GM04504 (cell line): Measurements from ENCODE around the gene MYO3B.
"Not testable (repeated sequence)": the region's sequence is repeated elsewhere in the genome, so short reads cannot be mapped to it uniquely, and the experiment has no call there.

ENCODE experiments used
- DNase-seq: peaks from one replicate; pipeline ENCODE4 v3.0.0-alpha.2; 2012; ENCODE audit warnings: low read depth

The MYO3B gene

DNA sequence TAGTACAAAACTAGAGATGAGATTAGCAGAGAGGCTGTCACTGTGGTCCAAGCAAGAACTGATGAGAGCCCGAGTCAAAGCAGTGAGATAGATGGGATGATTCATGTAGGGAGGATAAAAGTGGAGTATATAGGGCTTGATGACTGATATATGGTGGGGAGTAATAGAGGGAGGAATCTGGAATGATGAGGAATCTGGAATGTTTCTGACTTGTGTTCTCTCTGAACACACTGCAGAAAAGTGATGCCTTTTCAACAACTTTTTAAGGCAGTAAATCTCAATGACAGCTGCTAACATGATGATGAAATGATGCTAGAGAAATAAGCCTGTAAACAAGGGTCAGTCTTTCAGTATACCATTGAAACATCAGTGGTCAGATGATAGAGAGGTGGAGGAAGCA is 393.7 kb downstream of the MYO3B start:
- no peak for DNase-seq

DNA sequence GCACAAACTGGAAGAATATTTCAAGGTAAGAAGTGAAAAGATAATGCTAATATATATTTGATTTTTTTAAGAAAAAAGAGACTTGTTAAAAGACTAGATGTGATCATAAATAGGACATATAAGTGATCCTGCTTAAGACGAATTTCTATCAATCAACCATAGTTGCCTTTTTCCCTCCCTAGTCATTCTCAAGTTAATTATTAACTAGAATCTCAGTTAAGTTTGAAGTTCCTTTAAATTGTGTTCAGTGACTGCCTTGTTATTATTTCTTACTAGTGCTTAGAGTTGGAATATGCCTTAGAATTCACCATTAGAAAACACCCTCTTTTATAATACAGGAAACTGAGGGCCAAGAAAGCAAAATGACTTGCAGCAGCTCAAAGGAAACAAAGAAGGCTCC is 395.7 kb downstream of the MYO3B start:
- DNase-seq: no peak

DNA sequence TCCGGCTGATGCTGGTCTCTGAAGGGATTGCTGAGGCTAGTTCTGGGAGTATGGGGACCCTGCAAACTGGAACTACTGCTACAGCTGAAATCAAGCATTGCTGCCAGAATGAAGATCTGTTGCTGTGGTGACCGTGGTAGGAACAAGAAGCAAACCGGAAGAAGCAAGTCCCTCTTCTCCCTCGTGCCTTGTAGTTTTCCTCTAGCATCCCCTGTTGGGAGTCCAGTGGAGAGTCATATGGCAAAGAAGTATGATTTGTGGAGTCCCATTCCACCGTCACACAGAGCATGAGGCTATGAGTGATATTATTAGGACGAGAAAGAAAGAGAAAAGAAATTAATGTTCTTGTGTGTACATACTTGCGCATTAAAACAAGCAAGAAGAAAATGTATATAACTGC is 398.3 kb downstream of the MYO3B start:
- no peak for DNase-seq

DNA sequence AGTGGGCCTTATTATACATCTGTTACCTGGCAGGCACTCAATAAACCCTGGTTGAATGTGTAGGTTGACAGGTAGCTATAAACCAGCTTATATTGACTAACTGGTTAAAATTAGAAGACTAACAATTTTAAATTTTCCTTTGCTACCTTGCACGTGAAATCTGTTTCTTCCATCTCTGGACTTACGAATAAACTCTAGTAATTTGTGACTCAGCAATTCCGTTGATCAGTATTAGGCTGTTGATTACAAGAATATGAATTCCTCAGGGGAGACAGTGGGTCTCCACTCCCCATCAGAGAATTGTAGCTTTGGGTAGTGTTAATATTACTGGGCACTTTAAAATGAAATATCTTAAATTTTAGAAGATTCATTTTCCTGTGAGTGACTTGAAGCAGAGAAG is 399.4 kb downstream of the MYO3B start:
- DNase-seq: no peak

DNA sequence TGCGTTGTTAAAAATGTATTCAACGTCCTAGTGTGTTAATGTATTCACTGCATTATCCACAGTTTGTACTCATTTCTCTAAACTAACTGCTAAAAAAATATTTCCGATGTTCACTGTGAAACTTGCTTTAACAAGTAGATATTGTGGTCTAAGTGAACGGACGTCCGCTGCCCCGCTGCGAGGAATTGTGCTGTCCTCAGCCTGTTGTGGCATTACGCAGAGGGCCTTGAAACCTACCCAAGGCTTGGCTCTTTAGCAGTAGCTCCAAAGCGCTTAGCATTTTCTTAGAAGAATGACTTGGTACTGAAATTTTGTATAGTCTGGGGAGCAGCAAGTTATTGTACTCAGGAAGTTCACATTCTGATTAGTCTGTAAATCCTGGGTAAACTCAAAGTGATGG is 400.7 kb downstream of the MYO3B start:
- no peak for DNase-seq

DNA sequence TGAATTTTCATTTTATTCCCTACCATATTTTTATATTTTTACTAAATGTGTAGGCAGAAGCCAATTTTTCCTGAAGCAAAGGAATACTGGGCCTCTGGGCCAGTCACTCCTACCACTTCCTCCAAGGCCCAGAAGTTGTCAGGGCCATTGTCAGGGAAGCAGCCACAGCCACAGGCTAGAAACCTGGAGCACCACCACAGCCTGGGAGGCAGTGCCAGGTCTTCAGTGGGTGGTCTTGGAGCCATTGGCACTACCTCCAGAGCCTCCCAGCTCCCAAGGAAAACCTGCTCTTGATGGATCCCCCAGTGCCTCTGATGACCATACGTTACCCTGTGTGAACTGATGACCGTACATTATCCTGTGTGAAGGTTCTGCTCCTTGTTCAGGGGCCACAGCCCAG is 401.6 kb downstream of the MYO3B start:
- DNase-seq: no peak

DNA sequence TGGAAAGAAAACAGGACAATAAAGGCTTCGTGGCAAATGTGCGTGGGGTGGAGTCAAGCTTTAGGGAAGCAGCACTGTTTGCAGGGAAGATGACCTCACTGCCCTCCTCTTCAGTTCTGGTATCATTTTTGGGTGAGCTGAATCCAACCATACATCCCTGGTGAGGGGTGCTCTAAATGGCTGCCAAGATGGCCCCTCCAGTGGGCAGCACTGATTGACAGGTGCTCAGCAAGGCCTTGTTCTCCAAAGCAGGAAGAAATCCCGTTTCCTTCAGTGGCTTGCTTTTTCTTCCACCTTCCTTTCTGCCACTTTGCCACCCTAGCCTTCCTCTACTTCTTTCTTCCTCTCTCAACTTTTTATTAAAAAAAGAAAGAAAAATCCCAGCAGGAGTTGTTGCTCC is 404.4 kb downstream of the MYO3B start:
- DNase-seq: no peak

DNA sequence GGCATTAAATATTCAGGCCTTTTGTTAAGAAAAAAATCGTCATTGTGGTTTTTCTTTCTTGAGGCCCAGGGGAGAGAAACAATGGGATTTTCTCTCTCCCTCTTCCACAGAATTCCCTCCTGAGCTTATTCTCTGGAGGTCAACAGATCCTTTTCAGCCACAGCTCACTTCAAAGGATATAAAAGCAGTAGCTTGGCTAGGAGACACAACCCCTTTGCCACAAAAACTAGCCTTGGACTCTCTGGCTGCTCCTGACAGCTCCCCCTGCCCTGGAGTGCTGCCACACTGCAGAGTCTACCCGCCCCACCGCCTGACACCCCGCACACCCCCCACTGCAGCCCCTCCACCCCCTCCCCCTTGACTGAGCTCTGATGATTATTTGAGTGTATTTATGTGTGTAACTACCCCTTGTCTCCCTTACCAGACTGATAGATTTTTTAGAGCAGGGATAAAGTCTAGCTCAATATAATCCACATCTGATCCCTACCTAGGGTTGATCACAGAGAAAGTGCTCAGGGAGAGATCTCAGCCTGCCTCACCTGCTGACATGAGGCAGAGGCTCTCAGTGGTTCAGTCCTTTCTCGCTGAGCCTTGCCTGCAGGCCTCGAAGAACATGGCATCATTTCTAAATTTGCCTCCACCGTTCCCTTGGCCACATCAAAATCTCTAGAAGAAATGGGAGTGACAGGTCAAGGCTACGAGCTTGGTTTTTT is 405.0 kb downstream of the MYO3B start:
- no peak for DNase-seq

DNA sequence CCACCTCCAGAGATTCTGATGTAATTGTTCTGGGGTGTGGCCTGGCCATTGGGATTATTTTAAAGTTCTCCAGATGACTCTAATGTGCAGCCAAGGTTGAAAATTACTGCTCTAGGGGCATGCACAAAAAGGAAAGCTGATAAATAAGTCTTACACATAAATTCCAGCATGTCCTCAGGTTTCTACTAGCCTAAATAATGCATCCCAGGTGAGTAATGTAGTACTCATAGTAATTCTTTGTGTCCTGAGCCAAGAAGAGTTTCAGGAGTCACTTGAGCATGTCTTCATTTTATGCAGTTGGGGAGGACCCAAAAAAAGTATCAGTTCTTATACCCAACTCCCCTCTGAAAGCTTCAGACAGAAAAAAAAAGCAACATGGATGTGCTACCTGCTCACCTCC is 407.1 kb downstream of the MYO3B start:
- no peak for DNase-seq

DNA sequence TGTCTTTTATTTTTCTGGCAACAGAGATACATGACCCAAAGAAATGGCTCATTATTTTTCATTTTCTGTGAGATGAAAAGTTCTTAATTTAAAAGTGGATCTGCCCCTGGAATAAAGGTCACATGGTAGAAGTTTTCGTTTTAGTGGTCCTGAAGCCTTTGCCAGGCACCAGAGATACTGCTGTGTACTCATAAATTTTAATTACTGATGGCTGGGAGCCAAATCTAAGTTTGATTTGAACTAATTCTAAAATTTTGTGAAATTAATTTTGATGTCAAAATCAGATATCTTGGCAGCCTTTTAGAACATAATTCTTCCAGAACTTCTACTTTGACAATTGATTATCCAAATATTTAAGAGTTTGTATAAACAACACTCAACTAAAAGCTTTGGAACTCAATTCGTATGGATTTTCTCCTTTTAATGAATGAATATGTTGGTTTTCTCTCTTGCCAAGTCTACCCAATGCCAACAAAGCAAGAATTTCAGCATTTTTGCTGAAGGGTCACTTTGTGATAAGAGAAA is 408.7 kb downstream of the MYO3B start:
- no peak for DNase-seq

DNA sequence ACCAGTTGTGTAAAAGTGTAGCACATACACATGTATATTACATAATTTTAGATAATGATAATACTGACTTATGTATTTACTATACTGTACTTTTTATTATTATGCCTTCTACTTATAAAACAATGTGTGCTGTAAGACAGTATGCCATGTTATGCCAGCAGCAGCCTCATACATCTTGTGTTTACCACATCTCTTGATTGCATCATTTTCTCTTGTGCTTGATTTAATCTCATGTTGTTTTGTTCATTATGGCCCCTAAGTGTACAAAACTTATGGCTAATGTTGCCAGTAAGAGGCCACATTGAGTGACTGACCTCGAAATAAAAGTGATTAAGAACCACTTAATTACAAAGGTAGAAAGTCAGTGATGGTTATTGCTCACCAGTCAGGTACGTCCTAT is 409.2 kb downstream of the MYO3B start:
- no peak for DNase-seq

DNA sequence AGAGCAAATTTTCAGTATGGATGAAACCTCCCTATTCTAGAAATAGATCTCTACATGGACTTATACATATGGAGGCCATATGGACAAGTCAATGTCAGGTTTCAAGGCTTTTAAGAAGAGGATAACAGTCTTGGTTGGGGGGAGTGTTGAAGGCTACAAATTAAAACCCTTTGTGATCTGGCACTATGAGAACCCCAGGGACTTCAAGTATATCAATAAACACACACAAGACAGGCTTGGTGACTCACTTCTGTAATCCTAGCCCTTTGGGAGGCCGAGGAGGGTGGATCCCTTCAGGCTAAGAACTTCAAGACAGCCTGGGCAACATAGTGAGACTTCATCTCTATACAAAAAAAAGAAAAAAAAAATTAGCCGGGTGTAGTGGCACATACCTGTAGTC is 410.0 kb downstream of the MYO3B start:
- DNase-seq: no peak

DNA sequence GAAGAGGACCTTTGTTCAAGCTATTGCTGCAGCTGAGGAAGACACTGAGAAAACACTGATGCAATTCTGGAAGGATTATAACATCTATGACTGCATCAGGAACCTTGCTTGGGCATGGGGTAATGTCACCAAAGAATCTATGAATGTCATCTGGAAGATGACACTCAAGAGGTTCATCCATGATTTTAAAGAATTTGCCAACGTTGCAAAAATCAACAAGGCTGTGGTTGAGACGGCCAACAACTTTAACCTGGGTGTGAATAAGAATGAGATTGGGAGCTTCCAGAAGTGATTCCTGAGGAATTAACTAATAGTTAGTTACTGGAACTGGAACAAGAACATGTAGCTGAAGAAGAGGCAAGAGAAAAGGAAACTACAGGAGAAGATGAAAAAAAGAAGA is 410.8 kb downstream of the MYO3B start:
- no peak for DNase-seq

DNA sequence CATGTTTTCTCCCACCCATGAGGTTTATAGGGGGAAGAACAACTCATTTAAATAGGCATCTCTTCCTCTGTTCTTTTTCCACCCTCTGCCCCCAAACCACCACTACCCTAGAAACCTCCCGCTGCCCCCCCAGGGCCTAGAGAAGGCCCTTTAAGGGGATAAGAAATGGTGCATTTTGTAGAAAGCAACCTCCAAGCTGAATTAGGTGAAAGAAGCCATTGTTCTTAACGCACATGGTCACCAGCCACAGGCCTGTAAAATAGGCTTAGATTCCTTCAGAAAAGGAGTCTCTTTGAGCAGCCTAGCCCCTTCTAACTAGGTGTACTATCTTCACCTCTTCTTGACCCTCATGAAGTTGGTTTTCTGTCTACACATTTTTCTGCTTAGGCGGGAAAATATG is 418.6 kb downstream of the MYO3B start:
- no peak for DNase-seq

DNA sequence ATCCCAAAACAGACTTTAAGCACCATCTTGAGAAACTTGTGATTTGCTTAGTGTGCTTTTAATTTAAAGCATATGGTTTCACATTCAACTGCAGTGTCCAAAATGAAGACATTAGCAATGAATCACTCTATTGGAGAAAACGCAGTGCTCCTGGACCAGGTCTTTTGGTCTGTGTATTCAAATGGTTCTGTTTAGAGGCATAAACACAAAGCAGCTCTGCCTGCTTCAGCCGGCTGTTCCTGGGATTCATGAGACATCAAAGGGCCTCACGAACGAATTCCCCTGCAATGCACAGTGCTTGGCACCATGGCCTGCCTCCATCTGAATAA is 420.1 kb downstream of the MYO3B start:
- DNase-seq: no peak

DNA sequence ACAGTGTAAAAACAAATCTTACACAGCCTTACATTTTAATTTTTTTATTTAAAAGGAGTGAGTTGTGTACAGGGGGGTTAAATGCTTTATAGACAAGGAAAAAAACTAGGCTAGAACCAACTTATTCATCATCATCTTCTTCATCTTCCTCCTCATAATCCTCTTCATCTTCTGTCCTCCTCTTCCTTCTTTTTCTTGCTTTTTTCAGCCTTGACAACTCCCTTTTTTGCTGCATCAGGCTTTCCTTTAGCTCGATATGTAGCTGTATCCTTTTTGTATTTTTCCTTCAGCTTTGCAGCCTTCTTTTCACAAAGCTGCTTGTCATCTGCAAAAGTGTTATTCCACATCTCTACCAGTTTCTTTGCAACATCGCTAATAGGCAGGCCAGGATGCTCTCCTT is 423.5 kb downstream of the MYO3B start:
- no peak for DNase-seq

DNA sequence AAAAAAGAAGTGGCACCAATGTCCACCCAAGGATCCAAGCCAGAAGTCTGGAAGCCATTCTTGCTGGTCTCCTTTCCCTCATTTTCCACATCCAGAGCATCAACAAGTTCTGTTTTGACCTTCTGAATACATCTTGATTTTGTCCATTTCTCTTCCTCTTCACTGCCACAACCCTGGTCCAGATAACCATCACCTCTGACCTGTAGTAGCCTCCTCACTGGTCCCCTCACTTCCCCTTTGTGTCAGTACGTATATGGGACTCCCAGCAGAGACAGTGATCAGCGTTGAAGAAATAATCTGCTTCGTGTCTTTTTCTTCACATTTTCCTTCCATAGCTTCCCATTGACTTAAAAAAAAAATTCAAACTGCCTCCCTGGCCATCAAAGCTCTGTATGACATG is 427.9 kb downstream of the MYO3B start:
- no peak for DNase-seq

DNA sequence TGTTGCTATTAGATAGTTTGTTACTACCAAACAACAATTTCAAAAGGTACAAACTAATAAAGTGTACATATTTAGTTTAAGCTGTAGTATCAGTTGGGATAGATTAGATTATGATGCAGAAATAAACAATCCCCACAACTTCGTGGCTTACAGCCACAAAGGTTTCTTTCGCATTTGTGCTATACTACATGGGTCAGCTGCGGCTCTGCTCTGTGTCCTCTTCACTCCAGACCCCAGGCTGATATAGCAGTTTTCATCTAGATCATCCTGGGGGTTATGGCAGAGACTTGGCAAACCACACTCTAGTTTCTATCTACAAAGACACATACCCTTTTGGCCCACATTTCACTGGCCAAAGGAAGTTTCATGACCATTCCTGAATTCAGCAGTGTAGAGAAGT is 429.2 kb downstream of the MYO3B start:
- no peak for DNase-seq

DNA sequence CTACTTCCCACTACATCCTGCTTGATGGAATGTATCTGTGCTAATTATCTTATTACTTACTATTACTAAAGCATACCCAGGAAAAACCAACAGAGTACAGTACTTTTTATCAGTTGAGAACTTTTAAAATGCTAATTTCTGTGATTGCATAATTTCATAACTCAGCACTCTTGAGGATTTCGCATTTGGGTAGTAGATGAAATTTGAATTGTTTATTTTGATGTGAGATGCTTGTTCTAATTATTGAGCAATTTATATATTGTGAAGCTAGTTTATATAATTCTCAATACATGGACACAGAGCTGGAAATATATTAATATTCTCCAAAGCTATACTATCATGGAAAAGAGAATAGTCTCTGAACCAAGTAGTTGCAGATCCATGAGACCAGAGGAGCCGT is 432.7 kb downstream of the MYO3B start:
- no peak for DNase-seq

DNA sequence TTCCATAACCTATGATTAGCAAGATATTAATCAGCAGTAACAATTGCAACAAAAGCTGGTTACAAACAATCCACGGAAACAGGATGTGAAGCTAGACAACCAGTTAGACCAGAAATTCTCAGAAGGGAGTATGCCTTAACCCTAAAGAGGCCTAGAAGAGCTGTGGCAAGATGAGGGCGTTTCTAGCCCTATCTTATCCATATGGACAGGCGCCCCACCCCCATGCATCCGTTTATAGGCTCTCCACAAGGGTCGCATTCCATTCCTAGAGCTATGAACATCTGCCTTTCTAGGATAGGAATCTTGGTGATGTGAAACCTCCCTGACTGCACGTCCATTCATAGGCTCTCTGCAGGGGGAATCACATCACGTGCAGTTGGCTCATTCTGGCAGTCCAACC is 441.0 kb downstream of the MYO3B start:
- not testable (repeated sequence) for DNase-seq

DNA sequence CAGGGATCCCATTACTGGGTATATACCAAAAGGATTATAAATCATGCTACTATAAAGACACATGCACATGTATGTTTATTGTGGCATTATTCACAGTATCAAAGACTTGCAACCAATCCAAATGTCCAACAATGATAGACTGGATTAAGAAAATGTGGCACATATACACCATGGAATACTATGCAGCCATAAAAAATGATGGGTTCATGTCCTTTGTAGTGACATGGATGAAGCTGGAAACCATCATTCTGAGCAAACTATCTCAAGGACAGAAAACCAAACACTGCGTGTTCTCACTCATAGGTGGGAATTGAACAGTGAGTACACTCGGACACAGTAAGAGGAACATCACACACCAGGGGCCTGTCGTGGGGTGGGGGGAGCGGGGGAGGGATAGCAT is 457.1 kb downstream of the MYO3B start:
- DNase-seq: not testable (repeated sequence)

DNA sequence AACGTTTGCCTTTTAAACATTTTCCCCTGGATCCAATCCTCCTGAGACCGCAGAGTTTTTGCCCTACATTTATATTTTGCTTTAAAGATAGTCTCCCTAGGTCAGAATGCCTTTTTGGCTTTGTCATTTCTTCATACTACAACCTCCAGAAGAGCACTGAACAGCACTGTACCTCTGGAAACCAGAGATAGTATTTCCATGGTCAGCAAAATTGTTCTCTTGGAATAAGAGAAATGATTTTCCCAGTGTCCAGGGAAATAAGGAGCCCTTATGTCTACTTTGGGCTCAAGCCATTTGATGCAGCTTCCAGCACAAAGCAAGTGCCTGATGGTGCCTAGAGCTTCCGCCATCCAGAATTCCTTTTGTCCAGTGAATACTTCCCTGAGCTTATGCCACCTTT is 461.7 kb downstream of the MYO3B start:
- no peak for DNase-seq

DNA sequence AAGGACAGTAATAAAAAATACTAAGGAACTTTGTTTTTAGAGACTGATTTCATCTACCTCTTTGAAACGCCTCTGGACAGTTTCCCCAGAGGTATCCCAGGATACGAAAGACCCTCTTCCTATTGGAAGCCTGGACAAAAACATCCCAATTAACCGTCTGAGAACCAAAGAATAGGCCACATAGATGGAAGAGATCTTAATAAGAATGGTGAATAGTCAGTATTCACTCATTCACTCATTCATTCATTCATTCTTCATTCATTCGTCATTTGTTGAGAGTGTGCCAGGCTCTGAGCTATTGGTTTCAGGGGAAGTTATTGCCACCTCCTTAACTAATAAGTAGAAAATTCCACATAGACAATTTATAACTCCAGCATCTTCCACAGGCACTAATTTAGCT is 464.0 kb downstream of the MYO3B start:
- DNase-seq: no peak

DNA sequence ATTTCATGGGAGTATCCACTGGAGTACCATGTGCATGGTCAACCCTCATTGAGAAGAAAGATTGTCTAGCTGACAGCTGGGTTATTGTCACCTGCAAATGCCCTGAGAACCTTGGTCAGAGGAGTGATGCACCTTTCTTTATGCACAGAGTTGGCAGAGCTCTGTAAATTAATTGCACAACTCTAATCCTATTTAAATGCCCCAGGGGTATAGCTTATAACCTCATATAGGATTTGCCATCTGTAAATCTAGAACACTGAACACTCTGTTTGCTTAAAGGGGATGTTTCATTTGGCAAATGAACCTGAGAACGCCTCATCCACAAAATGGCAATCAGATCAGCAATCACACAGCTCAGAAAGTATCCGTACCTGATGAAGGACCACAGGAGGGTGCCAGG is 465.4 kb downstream of the MYO3B start:
- no peak for DNase-seq
